ENCODE data around the gene THRB.

The THRB gene

DNA sequence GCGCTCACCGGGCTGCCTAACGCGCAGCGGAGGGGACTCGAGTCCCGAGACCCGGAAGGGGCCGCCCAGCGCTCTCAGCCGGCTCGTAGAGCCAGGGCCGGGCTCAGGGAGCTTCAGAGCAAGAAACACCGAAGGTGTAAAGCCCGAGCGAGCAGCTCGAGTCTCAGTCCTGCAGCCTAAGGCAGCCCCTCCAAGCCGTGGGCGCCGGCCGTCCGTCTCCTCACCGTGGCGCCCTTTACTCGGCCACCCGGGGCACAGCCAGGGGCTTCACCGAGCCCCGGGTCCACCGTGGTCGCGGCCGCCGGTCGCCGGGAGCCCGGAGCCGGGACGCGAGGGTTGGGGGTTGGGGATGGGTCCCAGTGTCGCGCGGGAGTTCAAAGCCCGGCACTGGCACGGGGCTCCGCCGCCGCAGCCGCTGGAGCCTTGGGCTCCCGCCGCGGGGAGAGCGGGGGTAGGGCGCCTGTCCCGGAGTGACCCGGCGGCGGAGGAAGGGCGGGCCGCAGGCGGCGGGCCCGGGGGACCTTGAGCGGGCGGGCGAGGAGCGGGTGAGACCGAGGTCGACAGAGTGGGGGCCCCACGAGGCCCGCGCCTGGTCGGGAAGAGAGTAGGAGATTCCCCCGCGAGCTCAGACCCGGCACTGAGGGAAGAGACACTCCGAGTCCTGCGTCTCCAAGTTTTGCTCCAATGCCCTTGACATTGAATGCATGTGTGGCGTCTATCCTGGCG lies 26.9 kb upstream of the THRB start:
- peak overlapping the region; percentile 62 for H3K4me3 ChIP-seq (ENCODE audit: low read depth, low read length)

DNA sequence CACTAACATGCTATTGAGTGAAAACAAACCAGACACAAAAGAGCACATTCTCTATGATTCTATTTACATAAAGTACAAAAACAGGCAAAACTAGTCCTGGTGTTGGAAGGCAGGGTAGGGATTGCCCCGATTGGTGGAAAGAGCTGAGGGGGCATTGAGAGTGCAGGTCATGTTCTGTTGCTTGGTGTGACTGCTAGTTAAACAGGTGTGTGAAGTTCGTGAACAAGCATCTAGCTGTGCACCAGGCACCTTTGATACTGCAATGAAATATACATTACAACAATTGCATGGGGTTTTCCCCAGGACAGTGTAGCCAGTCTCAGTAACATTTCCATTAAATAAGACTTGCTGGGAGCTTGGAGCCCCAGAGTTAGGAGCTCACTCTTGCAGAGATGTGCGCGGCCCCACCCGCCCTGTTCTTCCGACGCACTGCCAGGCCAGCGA lies 26.3 kb upstream of the THRB start:
- no peak for DNase-seq (ENCODE audit: low read depth)
- TF ChIP-seq, protein P1, sequence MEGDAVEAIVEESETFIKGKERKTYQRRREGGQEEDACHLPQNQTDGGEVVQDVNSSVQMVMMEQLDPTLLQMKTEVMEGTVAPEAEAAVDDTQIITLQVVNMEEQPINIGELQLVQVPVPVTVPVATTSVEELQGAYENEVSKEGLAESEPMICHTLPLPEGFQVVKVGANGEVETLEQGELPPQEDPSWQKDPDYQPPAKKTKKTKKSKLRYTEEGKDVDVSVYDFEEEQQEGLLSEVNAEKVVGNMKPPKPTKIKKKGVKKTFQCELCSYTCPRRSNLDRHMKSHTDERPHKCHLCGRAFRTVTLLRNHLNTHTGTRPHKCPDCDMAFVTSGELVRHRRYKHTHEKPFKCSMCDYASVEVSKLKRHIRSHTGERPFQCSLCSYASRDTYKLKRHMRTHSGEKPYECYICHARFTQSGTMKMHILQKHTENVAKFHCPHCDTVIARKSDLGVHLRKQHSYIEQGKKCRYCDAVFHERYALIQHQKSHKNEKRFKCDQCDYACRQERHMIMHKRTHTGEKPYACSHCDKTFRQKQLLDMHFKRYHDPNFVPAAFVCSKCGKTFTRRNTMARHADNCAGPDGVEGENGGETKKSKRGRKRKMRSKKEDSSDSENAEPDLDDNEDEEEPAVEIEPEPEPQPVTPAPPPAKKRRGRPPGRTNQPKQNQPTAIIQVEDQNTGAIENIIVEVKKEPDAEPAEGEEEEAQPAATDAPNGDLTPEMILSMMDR (conservative IDR thresholded peaks at IDR 0.05; ENCODE audit: low read depth, low read length) = no peak
- H3K4me3 ChIP-seq (ENCODE audit: low read depth, low read length) = peak overlapping the region; percentile 62

More for the DNA sequence above, 26.9 kb upstream of the THRB start:
- TF ChIP-seq, protein P1 (conservative IDR thresholded peaks at IDR 0.05; ENCODE audit: low read depth, low read length) = no peak
- DNase-seq (ENCODE audit: low read depth) = peak; percentile 58

DNA sequence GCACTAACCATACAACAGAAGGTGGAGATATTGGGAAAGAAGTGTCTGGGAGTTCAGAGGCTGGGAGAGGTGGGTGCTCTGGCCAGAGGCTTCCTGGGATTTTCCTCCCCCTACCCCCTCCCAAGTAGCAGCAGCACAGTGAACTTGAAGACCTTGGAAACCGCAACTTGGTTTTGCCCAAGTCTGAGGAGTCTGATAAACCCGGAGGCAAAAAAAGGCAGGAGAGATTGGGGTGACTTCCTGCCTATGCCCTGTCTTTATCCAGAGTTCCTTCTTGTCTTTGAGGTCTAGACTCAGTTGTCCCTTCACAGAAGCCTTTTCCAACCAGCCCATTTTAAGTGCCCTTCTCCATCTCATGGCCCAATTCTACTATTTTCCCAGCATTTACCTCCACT lies 25.4 kb upstream of the THRB start:
- TF ChIP-seq, protein P1 (conservative IDR thresholded peaks at IDR 0.05; ENCODE audit: low read depth, low read length) = no peak
- H3K4me3 ChIP-seq (ENCODE audit: low read depth, low read length) = no peak overlapping the region
- DNase-seq (ENCODE audit: low read depth) = no peak

DNA sequence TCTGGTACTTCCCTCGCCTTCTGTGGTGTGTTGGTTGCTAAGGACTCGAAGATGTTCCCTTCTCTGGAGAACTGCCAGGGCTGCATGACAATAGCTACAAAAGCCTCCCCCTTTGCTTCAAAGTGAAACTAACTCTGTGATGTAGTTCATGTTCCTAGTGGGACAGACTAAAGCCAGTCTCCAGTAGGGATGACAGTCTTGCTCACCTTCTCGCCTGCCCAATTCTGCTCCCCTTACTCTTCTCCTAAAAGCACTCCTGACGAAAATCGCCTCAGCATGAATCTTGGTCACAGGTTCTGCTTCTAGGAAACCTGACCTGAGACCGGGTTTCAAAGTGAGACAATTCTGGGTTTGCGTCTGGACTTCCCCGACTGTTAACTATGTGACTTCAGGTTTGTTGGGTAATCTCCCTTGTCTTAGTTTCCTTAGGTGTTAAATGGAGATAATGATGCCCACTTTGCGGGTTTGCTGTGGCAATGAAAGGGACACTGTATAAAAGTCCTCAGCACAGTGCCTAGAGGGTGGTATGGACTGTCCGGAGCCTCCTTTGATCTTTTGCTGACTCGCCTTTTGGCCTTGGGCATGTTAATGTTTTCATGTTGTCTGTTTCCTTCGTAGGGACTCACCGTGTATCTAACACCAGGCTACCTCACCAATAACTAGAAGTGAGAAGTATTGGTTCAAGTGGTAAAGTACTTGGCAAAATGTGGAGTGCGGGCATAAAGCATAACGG lies 24.9 kb upstream of the THRB start:
- TF ChIP-seq, protein P1 (conservative IDR thresholded peaks at IDR 0.05; ENCODE audit: low read depth, low read length) = no peak
- no peak overlapping the region for H3K4me3 ChIP-seq (ENCODE audit: low read depth, low read length)
- peak; percentile 35 for DNase-seq (ENCODE audit: low read depth)

DNA sequence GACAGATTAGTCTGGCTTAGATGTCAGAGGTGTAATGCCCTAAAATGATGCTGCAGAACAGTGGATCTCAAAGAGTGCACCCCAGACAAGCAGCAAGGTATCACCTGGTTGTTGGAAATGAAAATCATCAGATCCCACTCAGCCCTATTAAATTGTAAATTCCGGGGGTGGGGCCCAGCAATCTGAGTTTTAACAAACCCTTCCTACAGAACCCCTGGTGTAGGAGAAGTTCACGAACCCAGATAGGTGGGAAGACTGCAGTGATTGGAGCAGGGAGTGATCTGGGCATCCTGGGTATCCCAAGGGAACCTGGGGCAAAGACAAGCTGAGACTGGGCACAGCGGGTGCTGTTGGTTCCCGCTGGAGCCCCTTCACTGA lies 24.3 kb upstream of the THRB start:
- no peak for DNase-seq (ENCODE audit: low read depth)
- TF ChIP-seq, protein P1 (conservative IDR thresholded peaks at IDR 0.05; ENCODE audit: low read depth, low read length) = no peak
- H3K4me3 ChIP-seq (ENCODE audit: low read depth, low read length) = no peak overlapping the region

DNA sequence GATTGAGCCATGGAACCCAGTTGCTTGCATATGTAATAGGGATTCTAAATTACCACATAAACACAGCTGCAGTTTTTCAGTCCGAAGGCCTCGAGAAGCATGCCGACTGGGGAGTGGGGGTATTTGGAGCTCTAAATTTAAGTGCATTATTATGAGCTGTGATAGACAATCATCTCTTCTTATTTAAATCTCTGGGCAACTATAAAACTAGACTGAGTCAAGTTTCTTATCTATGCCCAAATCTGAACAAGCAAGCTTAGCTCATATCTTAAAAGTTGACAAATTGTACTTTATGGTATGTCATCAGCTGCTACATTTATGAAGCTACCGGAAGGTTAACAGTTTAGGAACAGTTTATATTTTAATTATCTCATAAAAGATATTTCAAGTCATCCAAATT lies 19.5 kb upstream of the THRB start:
- H3K4me3 ChIP-seq (ENCODE audit: low read depth, low read length) = no peak overlapping the region
- TF ChIP-seq, protein P1 (conservative IDR thresholded peaks at IDR 0.05; ENCODE audit: low read depth, low read length) = no peak
- DNase-seq (ENCODE audit: low read depth) = no peak
